ENCODE data around the gene SYT8.

Gene SYT8

DNA sequence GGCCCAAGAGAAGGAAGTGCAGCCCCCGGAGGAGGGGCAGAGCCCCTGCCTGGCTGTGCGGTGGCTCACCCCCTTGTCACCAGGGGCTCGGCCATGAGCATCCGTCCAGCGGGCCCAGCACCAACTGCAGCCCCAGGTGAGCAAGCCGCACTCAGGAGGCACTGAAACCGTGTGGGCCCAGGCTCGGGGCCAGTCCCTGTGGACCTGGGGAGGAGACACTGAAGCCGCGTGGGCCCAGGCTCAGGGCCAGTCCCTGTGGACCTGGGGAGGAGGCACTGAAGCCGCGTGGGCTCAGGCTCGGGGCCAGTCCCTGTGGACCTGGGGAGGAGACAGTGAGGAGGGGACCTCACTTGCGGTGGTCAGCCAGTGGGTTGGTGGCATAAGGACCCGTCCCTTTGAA lies 32.0 kb downstream of the SYT8 start:
- no peak for DNase-seq
- Histone ChIP-seq H3K4me3 (ENCODE audit: low read depth, low read length) (no peak overlapping the region), H3K36me3 (no peaks in the 10 kb centered on the region), H3K27me3 (no peaks in the 10 kb centered on the region), H3K4me1 (peaks cover 6% of the 10 kb centered on the region), H3K9me3 (no peaks in the 10 kb centered on the region)
- TF ChIP-seq, protein P1, sequence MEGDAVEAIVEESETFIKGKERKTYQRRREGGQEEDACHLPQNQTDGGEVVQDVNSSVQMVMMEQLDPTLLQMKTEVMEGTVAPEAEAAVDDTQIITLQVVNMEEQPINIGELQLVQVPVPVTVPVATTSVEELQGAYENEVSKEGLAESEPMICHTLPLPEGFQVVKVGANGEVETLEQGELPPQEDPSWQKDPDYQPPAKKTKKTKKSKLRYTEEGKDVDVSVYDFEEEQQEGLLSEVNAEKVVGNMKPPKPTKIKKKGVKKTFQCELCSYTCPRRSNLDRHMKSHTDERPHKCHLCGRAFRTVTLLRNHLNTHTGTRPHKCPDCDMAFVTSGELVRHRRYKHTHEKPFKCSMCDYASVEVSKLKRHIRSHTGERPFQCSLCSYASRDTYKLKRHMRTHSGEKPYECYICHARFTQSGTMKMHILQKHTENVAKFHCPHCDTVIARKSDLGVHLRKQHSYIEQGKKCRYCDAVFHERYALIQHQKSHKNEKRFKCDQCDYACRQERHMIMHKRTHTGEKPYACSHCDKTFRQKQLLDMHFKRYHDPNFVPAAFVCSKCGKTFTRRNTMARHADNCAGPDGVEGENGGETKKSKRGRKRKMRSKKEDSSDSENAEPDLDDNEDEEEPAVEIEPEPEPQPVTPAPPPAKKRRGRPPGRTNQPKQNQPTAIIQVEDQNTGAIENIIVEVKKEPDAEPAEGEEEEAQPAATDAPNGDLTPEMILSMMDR (IDR thresholded peaks at IDR 0.05; ENCODE audit: low read depth, low read length): no peak

DNA sequence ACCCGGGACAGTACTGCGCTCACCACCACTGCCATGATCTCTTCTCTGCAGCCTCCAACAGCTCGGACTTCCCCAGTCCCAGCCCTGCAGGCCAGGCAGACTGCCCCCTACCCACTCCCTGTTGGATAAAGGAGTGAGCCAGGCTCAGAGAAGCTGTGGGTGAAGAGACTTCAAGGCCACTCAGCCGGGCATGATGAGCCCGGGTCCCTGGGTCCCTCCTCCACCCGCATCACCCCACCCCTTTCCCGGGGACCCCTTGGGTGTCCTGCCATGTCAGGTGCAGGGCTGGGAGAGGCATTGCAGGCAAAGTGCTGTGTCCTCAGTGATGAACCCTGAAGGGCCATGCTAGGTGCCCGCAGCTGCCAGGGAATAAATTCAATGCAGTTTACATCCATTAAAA lies 32.6 kb downstream of the SYT8 start:
- DNase-seq: no peak
- H3K9me3 ChIP-seq: no peaks in the 10 kb centered on the region
- peaks cover 6% of the 10 kb centered on the region for H3K4me1 ChIP-seq
- H3K4me3 ChIP-seq (ENCODE audit: low read depth, low read length): no peak overlapping the region
- H3K27me3 ChIP-seq: no peaks in the 10 kb centered on the region
- TF ChIP-seq, protein P1 (IDR thresholded peaks at IDR 0.05; ENCODE audit: low read depth, low read length): no peak
- no peaks in the 10 kb centered on the region for H3K36me3 ChIP-seq

DNA sequence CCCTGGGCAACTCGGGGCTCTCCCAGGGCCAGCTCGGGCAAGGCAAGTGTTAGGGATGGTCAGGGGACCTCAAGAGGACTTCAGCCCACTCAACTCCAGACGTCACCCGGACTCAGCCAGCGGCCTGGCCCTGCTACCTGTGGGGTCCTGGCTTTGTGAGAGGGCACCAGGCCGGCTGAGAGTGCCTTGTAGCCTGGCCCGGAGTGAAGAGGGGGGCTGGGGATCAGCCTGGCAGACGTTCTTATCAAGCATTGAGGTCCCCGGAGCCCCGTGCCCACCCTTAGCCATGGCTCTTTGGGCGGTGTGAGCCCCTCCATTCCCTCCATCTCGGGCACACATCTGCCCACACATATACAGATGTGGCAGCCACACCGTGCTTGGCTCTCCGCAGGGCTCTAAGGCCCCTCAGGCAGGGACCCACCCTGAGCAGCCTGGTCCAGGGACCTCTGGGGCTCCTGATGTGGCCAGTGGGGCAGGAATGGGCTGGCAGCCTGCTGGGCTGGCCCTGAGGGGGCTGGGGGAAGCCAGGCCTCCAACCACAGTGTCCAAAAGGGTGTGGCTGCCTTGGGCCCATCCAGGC lies 33.4 kb downstream of the SYT8 start:
- Histone ChIP-seq H3K36me3 (no peaks in the 10 kb centered on the region), H3K4me3 (ENCODE audit: low read depth, low read length) (no peak overlapping the region), H3K4me1 (peaks cover 6% of the 10 kb centered on the region), H3K27me3 (no peaks in the 10 kb centered on the region), H3K9me3 (no peaks in the 10 kb centered on the region)
- TF ChIP-seq, protein P1 (IDR thresholded peaks at IDR 0.05; ENCODE audit: low read depth, low read length): no peak
- no peak for DNase-seq

DNA sequence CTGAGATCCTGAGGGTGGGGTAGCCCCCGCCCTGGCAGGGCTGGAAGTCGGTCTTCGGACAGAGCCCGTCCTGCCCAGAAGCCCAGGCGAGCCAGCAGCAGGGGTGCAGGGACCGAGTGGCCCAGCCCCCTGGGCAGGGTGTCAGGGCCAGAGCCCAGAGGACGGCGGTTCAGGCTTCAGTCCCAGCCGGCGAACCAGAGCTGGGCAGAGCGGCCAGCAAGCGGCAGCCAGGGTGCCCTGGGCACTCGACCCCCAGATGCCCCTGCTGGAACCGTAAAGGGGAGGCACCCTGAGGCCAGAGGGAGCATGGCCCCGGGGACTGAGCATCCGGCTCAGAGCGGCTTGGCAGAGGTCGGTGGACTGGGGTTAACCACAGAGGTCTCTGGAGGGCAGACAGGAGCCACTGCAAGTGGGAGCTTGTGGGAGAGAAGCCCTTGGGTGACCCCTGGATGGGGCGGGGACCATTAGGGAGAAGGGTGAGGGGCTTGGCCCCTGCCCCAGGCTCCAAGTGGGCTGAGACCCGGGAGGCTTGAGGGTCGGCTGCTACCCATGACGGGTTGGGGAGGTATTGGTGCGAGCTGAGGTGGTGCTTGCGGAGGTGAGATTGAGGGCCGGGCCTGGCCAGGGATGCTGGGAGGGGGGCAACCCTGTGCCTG lies 34.0 kb downstream of the SYT8 start:
- H3K27me3 ChIP-seq: no peaks in the 10 kb centered on the region
- H3K4me3 ChIP-seq (ENCODE audit: low read depth, low read length): no peak overlapping the region
- no peaks in the 10 kb centered on the region for H3K36me3 ChIP-seq
- no peak for DNase-seq
- peaks cover under 1% of the 10 kb centered on the region; the same call in 1 of the 2 replicates for H3K4me1 ChIP-seq
- TF ChIP-seq, protein P1 (IDR thresholded peaks at IDR 0.05; ENCODE audit: low read depth, low read length): no peak
- H3K9me3 ChIP-seq: no peaks in the 10 kb centered on the region

DNA sequence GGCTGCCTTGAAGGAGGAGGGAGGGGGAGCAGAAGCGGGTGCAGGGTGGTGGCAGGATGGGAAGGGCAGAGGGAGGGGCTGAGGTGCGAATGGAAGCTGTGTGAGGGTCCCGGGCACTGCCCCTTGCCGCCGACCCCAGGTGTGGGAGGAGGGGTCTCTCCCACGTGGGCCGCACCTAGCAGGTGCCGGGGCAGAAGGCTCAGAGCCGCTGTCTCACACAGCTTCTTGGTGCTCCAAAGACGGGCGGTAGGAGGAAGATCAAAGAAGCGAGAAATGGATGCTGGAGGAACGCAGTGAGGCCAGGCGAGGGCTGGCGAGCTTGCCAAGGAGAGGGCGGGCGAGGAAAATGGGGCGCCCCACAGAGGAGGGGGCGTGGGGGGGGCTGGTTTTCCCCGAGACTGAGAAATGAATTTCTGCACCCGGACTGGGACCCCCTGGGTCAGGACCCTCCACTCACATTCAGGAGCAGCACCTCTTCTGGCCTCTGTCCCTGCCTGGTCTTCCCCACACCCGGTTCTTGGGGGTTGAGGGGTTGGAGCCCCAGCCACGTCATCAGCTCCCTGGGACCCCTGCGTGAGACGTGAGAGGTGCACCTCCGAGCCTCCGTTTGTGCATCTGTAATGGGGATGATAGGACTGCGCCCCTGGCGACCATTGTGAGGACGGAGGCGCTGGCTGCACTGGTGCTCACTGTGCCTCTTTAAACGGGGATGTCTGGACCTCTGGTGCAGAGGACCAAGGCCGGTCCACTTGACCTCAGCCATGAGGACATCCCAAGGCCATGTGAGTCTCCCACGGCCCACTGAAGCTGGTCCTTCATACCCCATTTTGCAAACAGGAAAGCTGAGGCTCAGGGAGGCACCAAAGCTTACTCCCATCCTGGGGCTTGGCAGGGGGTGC lies 34.9 kb downstream of the SYT8 start:
- TF ChIP-seq, protein P1 (IDR thresholded peaks at IDR 0.05; ENCODE audit: low read depth, low read length): no peak
- H3K9me3 ChIP-seq: no peaks in the 10 kb centered on the region
- no peaks in the 10 kb centered on the region; the same call in 1 of the 2 replicates for H3K4me1 ChIP-seq
- H3K36me3 ChIP-seq: no peaks in the 10 kb centered on the region
- no peak for DNase-seq
- H3K4me3 ChIP-seq (ENCODE audit: low read depth, low read length): no peak overlapping the region
- H3K27me3 ChIP-seq: no peaks in the 10 kb centered on the region

Data from BE2C (cell line).